Neural cell (in vitro differentiated cells): ENCODE results near the gene TADA2B. TPM values are rescaled to one million over a fixed set of nuclear protein-coding genes. Genes with fewer than 3 reads are reported as not detected.

Experiments used
- H2AFZ ChIP-seq: fragments of 200-600, 300-800 bp; sonication (generic), shearing (Covaris generic); 2 replicates; pipeline ENCODE4 v1.6.0; 2014; ENCODE audit warnings: low read depth, mild to moderate bottlenecking, antibody characterized with exemption, low read length, moderate library complexity
- H3F3A ChIP-seq: fragments of 200-600 bp; shearing (Covaris generic); 2 replicates; pipeline ENCODE4 v1.6.1; 2016; ENCODE audit warnings: mild to moderate bottlenecking, moderate library complexity, mixed read lengths, antibody characterized with exemption, low read length; ENCODE audit not compliant: insufficient read depth, poor library complexity, severe bottlenecking
- H3K27ac ChIP-seq: fragments of 200-600, 300-800 bp; sonication (generic), shearing (Covaris generic); 2 replicates; pipeline ENCODE4 v1.5.1; 2014; ENCODE audit warnings: mild to moderate bottlenecking, low read length, moderate library complexity
- H3K27me3 ChIP-seq: fragments of 300-800, 200-600 bp; sonication (generic), shearing (Covaris generic); 2 replicates; pipeline ENCODE4 v1.6.0; 2014; ENCODE audit warnings: mild to moderate bottlenecking, low read depth, low read length, moderate library complexity; ENCODE audit not compliant: insufficient read depth
- H3K36me3 ChIP-seq: fragments of 300-800, 200-600 bp; sonication (generic), shearing (Covaris generic); 2 replicates; pipeline ENCODE4 v1.5.1; 2014; ENCODE audit warnings: mild to moderate bottlenecking, antibody characterized with exemption, low read length, moderate library complexity; ENCODE audit not compliant: insufficient read depth
- H3K4me2 ChIP-seq: fragments of 300-800, 200-600 bp; sonication (generic), shearing (Covaris generic); 2 replicates; pipeline ENCODE4 v1.6.0; 2014; ENCODE audit warnings: mild to moderate bottlenecking, low read length
- H3K4me3 ChIP-seq: fragments of 300-800, 200-600 bp; sonication (generic), shearing (Covaris generic); 2 replicates; pipeline ENCODE4 v1.5.1; 2014; ENCODE audit warnings: mild to moderate bottlenecking, low read length, moderate library complexity
- H3K79me2 ChIP-seq: fragments of 200-600 bp; shearing (Covaris generic); replicated peaks from 2 replicates; pipeline ENCODE4 v1.6.0; 2014; ENCODE audit warnings: mild to moderate bottlenecking, low read length, moderate library complexity; ENCODE audit not compliant: insufficient read depth
- H3K9ac ChIP-seq: fragments of 300-800, 200-600 bp; sonication (generic), shearing (Covaris generic); 2 replicates; pipeline ENCODE4 v1.6.1; 2016; ENCODE audit warnings: mild to moderate bottlenecking, low read length, mixed read lengths
- H3K9me2 ChIP-seq: fragments of 200-600 bp; shearing (Covaris generic); 2 replicates; pipeline ENCODE4 v1.6.1; 2016; ENCODE audit warnings: mild to moderate bottlenecking, low read length, mixed read lengths; ENCODE audit not compliant: insufficient read depth
- H3K9me3 ChIP-seq: fragments of 200-600, 300-800 bp; sonication (generic), shearing (Covaris generic); 2 replicates; pipeline ENCODE4 v1.6.1; 2016; ENCODE audit warnings: mild to moderate bottlenecking, mixed run types, low read length, moderate library complexity, mixed read lengths
- H4K20me1 ChIP-seq: fragments of 200-600 bp; shearing (Covaris generic); 2 replicates; pipeline ENCODE4 v1.6.1; 2016; ENCODE audit warnings: mild to moderate bottlenecking, mixed run types; ENCODE audit not compliant: insufficient read depth
- CTCF ChIP-seq: fragments of 450-650 bp; IDR thresholded peaks from 2 replicates; pipeline ENCODE4 v1.5.1; 2014; ENCODE audit warnings: antibody characterized with exemption, mild to moderate bottlenecking, moderate library complexity; ENCODE audit not compliant: poor library complexity, severe bottlenecking
- EP300 ChIP-seq: fragments of 450-650 bp; conservative IDR thresholded peaks from 2 replicates; pipeline ENCODE4 v1.6.1; 2014; ENCODE audit warnings: antibody characterized with exemption, mild to moderate bottlenecking, moderate library complexity; ENCODE audit not compliant: poor library complexity, severe bottlenecking
- EZH2 ChIP-seq: fragments of 200-600, 300-800 bp; shearing (Covaris generic), sonication (generic); IDR thresholded peaks from 2 replicates; pipeline ENCODE4 v1.6.1; 2014; ENCODE audit warnings: antibody characterized with exemption, low read length, borderline replicate concordance, mild to moderate bottlenecking; ENCODE audit not compliant: insufficient read depth, poor library complexity, severe bottlenecking
- MXI1 ChIP-seq: fragments of 450-650 bp; conservative IDR thresholded peaks from 2 replicates; pipeline ENCODE4 v1.6.1; 2014; ENCODE audit warnings: antibody characterized with exemption, mild to moderate bottlenecking; ENCODE audit not compliant: poor library complexity, severe bottlenecking
- POLR2AphosphoS5 ChIP-seq: IDR thresholded peaks from 2 replicates; pipeline ENCODE4 v1.6.1; 2012
- RAD21 ChIP-seq: fragments of 450-650 bp; conservative IDR thresholded peaks from 2 replicates; pipeline ENCODE4 v1.6.1; 2014; ENCODE audit warnings: antibody characterized with exemption, mild to moderate bottlenecking, moderate library complexity
- REST ChIP-seq: IDR thresholded peaks from 2 replicates; pipeline ENCODE4 v1.6.1; 2012; ENCODE audit warnings: borderline replicate concordance
- SMC3 ChIP-seq: fragments of 450-650 bp; conservative IDR thresholded peaks from 2 replicates; pipeline ENCODE4 v1.6.1; 2014; ENCODE audit warnings: antibody characterized with exemption, mild to moderate bottlenecking, moderate library complexity; ENCODE audit not compliant: poor library complexity
- TAF1 ChIP-seq: IDR thresholded peaks from 2 replicates; pipeline ENCODE4 v1.6.1; 2012; ENCODE audit warnings: low read depth
- polyA plus RNA-seq: library from polyadenylated mRNA; depleted of rRNA; stranded (reverse); fragments of >200 nt; gene quantifications from 2 replicates; pipeline ENCODE4 v1.2.3, GENCODE V29; 2014

Gene TADA2B
- polyA plus RNA-seq, 1 donor from 2014 or later, result 13.9 TPM

- H4K20me1 ChIP-seq, result no peaks in the 10 kb centered on the region
- no peaks in the 10 kb centered on the region for H3K27me3 ChIP-seq
- no peaks in the 10 kb centered on the region for H3K36me3 ChIP-seq
- H3K4me2 ChIP-seq, result no peak overlapping the region
- no peak overlapping the region for H3K4me3 ChIP-seq
- no peaks in the 10 kb centered on the region for H3K9me3 ChIP-seq
- no peak overlapping the region for H3K9ac ChIP-seq
- TF ChIP-seq EZH2 (no peak), EP300 (no peak), CTCF (no peak), REST (no peak), RAD21 (no peak), SMC3 (no peak), TAF1 (no peak), POLR2AphosphoS5 (no peak), MXI1 (no peak)
- no peak overlapping the region for H3K27ac ChIP-seq
- no peaks in the 10 kb centered on the region for H3F3A ChIP-seq
- H3K9me2 ChIP-seq, result no peaks in the 10 kb centered on the region
- no peak overlapping the region for H2AFZ ChIP-seq
- H3K79me2 ChIP-seq, result no peaks in the 10 kb centered on the region
These were observed 36.8 kb upstream of the TADA2B start for GRCh38 chr4:7006411-7006810.

- no peaks in the 10 kb centered on the region for H3K9me3 ChIP-seq
- TF ChIP-seq MXI1, result no peak
- TF ChIP-seq RAD21, result no peak
- TF ChIP-seq REST, result no peak
- TF ChIP-seq SMC3, result no peak
- no peak for TF ChIP-seq CTCF
- no peak for TF ChIP-seq TAF1
- no peak for TF ChIP-seq EP300
- TF ChIP-seq EZH2, result no peak
- TF ChIP-seq POLR2AphosphoS5, result no peak
- no peak overlapping the region for H3K4me2 ChIP-seq
- no peaks in the 10 kb centered on the region for H3K36me3 ChIP-seq
- H2AFZ ChIP-seq, result no peak overlapping the region
- no peak overlapping the region for H3K4me3 ChIP-seq
- no peaks in the 10 kb centered on the region for H4K20me1 ChIP-seq
- H3F3A ChIP-seq, result no peaks in the 10 kb centered on the region
- H3K27me3 ChIP-seq, result no peaks in the 10 kb centered on the region
- no peaks in the 10 kb centered on the region for H3K9me2 ChIP-seq
- no peak overlapping the region for H3K27ac ChIP-seq
- H3K9ac ChIP-seq, result no peak overlapping the region
- no peaks in the 10 kb centered on the region for H3K79me2 ChIP-seq
These were observed 35.8 kb upstream of the TADA2B start for GRCh38 chr4:7007142-7007907.
